ENCODE measurements around the gene ZDHHC11. TPM values are rescaled to one million over a fixed set of nuclear protein-coding genes. Genes with fewer than 3 reads are reported as not detected.
"Not testable (repeated sequence)": the region's sequence is repeated elsewhere in the genome, so short reads cannot be mapped to it uniquely, and the experiment has no call there.

ZDHHC11 gene
- total and polyA plus RNA-seq, 2 experiments from 2014 or later, result 8.0 to 29.1 TPM

DNA sequence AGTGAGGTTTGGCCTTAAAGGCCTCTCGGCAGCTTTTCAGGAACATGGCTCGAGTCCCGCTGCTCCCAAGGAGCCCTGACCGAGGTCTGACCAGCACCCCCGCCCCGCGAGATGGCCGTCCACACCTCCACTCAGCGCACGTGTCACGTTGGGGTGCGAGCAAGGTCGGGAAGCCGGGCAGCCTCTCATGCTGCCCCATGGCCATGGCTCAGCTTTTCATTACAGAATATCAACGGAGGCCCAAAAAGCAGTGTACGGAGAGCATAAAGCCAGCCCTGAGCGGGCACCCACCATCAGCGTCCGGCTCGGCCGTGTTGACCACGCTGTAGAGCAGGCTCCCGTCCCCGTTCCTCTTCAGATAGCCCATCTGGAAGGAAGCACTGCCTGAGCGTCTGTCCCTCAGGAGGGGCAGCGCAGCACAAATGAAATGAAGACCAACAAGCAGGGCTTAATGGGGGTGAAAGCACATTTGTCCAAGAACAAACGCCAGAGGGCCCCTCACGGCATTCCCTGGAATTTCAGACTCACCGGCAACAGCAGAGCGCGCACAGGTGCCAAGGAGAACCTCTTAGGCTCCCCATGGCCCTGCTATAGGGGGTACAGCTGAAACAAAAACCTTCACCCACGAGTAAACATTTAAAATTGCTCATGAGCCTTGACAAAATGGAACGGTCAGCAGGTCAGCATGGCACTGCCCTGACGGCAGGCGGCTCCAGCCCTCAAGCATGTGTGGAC, 30.2 kb upstream of the ZDHHC11 start:
- Histone ChIP-seq H3K79me2 (replicated peaks; ENCODE audit: insufficient read depth) (peaks cover 49% of the 10 kb centered on the region), H3K27me3 (ENCODE audit: insufficient read depth) (no peaks in the 10 kb centered on the region), H3K9me2 (ENCODE audit: insufficient read depth) (no peaks in the 10 kb centered on the region), H3K4me3 (no peak overlapping the region), H2AFZ (no peak overlapping the region), H3K4me1 (ENCODE audit: insufficient read depth) (no peaks in the 10 kb centered on the region), H3K36me3 (ENCODE audit: insufficient read depth) (peaks cover 31% of the 10 kb centered on the region), H4K20me1 (replicated peaks; ENCODE audit: insufficient read depth) (peaks cover 18% of the 10 kb centered on the region), H3K27ac (ENCODE audit: low read depth) (no peak overlapping the region), H3F3A (replicated peaks; ENCODE audit: low read depth) (peaks cover 8% of the 10 kb centered on the region; the same call in 1 of the 2 replicates), H3K4me2 (no peak overlapping the region)
- Mint-ChIP-seq H3K4me3 (no peak overlapping the region), H3K36me3 (ENCODE audit: low read depth) (peaks cover 79% of the 10 kb centered on the region), H3K4me1 (no peaks in the 10 kb centered on the region; the same call in 2 of the 3 replicates), H3K9me3 (peaks cover 6% of the 10 kb centered on the region), H3K27ac (no peak overlapping the region), H3K27me3 (ENCODE audit: insufficient read depth, low read depth, poor library complexity) (peaks cover 19% of the 10 kb centered on the region)
- no peak for DNase-seq (ENCODE audit: low spot score)
- no peak for ATAC-seq
- no peak for TF ChIP-seq CREB1 (CRISPR knock-in tag; IDR thresholded peaks at IDR 0.05; ENCODE audit: low read depth)
- TF ChIP-seq POLR2AphosphoS5 (IDR thresholded peaks at IDR 0.05; ENCODE audit: low read depth), result no peak
- no peak for TF ChIP-seq REST (IDR thresholded peaks at IDR 0.05; ENCODE audit: unreplicated experiment)
- no peak for TF ChIP-seq EZH2 (IDR thresholded peaks at IDR 0.05; ENCODE audit: low read depth, unreplicated experiment)
- no peak for TF ChIP-seq ZNF331 (CRISPR knock-in tag; IDR thresholded peaks at IDR 0.05; ENCODE audit: low read depth)
- TF ChIP-seq NANOG (IDR thresholded peaks at IDR 0.05; ENCODE audit: borderline replicate concordance), result no peak
- TF ChIP-seq STAT1 (IDR thresholded peaks at IDR 0.05; ENCODE audit: unreplicated experiment), result no peak
- no peak for TF ChIP-seq ZNF462 (CRISPR knock-in tag; IDR thresholded peaks at IDR 0.05)
- no peak for TF ChIP-seq EZH2phosphoT487 (IDR thresholded peaks at IDR 0.05; ENCODE audit: unreplicated experiment)
- no peak for TF ChIP-seq JUNB (IDR thresholded peaks at IDR 0.05; ENCODE audit: unreplicated experiment)

GRCh38 chr5:878677-879076, 27.9 kb upstream of the ZDHHC11 start:
- not testable (repeated sequence) for H3K27ac ChIP-seq (ENCODE audit: low read depth); H3K4me1 Mint-ChIP-seq; H3K27ac Mint-ChIP-seq; H3K4me2 ChIP-seq; H3K4me1 ChIP-seq (ENCODE audit: insufficient read depth); H3K27me3 ChIP-seq (ENCODE audit: insufficient read depth); H3F3A ChIP-seq (replicated peaks; ENCODE audit: low read depth); DNase-seq (ENCODE audit: low spot score); H3K4me3 Mint-ChIP-seq; H3K9me2 ChIP-seq (ENCODE audit: insufficient read depth); H3K4me3 ChIP-seq; H3K9me3 Mint-ChIP-seq; H2AFZ ChIP-seq; ATAC-seq
- H3K36me3 ChIP-seq (ENCODE audit: insufficient read depth), result peaks cover 34% of the 10 kb centered on the region
- Mint-ChIP-seq H3K36me3 (ENCODE audit: low read depth) (peaks cover 79% of the 10 kb centered on the region), H3K27me3 (ENCODE audit: insufficient read depth, low read depth, poor library complexity) (peaks cover 17% of the 10 kb centered on the region)
- peaks cover 27% of the 10 kb centered on the region for H4K20me1 ChIP-seq (replicated peaks; ENCODE audit: insufficient read depth)
- H3K79me2 ChIP-seq (replicated peaks; ENCODE audit: insufficient read depth), result peaks cover 45% of the 10 kb centered on the region
